Heart left ventricle (tissue), 13 donors: ENCODE results near the gene SNCAIP.

Experiments
- CTCF ChIP-seq, 12 donors: fragments of 200-600 bp; sonication (generic) in 4 of 12; IDR thresholded peaks; one replicate each; pipeline versions ENCODE4 v1.5.0 to v1.8.0; 2018 to 2022; ENCODE audit warnings: antibody characterized with exemption in 12 of 12, mild to moderate bottlenecking in 5 of 12
- POLR2A ChIP-seq, 2 donors: fragments of 450-650 bp; IDR thresholded peaks; one replicate each; pipeline ENCODE4 v1.6.1; 2017; ENCODE audit warnings: antibody characterized with exemption in 2 of 2, mild to moderate bottlenecking in 2 of 2, moderate library complexity in 2 of 2
- donor health status: ischemic (EF 13 %, LVEDD 7.1; RV severe dilation, severe dysfunction).
- donor health status: DM: no; HTN: yes; CAD: no.
- donor health status: DM: no; HTN: no; CAD: no.
- donor health status: ischemic (EF 25% LVEDD 6.9; RV normal size, moderate dysfunction).
- donor health status: ischemic (EF 25% LVEDD 5.7; RV mildly dilated, moderate dysfunction).
- donor health status: ischemic (EF 35%, LVEDD 5.7; RV mildly dilated, moderate dysfunction).
- donor health status: nonischemic (EF 11% LVEDD 7.7; RV severe dilation, severe dysfunction).
- donor health status: DM: yes; HTN: yes; CAD: no.
- donor health status: PGD.
- donor health status: ischemic (EF 29% LVEDD 5.4; RV normal size, mild dysfunction).
- donor health status: nonischemic (EF 23%, LVEDD 6.1; RV moderate dilation, normal function).

GRCh38 chr5:122377026-122377425, 65.0 kb downstream of the SNCAIP start:
- TF ChIP-seq CTCF (IDR thresholded peaks at IDR 0.05): no peak
- TF ChIP-seq POLR2A (IDR thresholded peaks at IDR 0.05): no peak
